Pancreas (tissue), 10 donors: Measurements from ENCODE around the gene EHBP1. TPM values are rescaled to one million over a fixed set of nuclear protein-coding genes. Genes with fewer than 3 reads are reported as not detected.

Experiments
- ATAC-seq, 4 donors: fragments of 200-7000 bp; cut with Tn5 transposase; one replicate each; pipeline versions ENCODE4 v1.8.0 to v1.9.1; 2020; ENCODE audit warnings: mild to moderate bottlenecking in 4 of 4, moderate library complexity in 4 of 4
- DNase-seq, 6 donors: peaks; one replicate each; pipeline ENCODE4 v3.0.0-alpha.2; 2020
- FAIRE-seq: peaks from 2 replicates; lab custom pipeline; 2012; peaks lifted over from hg19 to GRCh38; lab: Jason Lieb, UNC
- H3K27ac ChIP-seq, 4 donors: fragments of 200-600 bp; sonication (generic); 1 replicate in 3 of 4; 2 replicates in 1 of 4; pipeline versions ENCODE4 v1.5.0 to v1.8.0; 2020
- H3K27me3 ChIP-seq, 4 donors: fragments of 200-600 bp; one replicate each; pipeline ENCODE4 v1.8.0; 2021
- H3K36me3 ChIP-seq, 3 donors: fragments of 200-600 bp; sonication (generic) in 1 of 3; one replicate each; pipeline versions ENCODE4 v1.5.0 to v1.8.0; 2020 to 2021
- H3K4me1 ChIP-seq, 3 donors: fragments of 200-600 bp; one replicate each; pipeline ENCODE4 v1.8.0; 2021
- H3K4me3 ChIP-seq, 4 donors: fragments of 200-600 bp; sonication (generic) in 2 of 4; one replicate each; pipeline versions ENCODE4 v1.5.0 to v1.8.0; 2020 to 2021
- H3K9me3 ChIP-seq, 4 donors: fragments of 200-600 bp; one replicate each; pipeline ENCODE4 v1.8.0; 2021
- WGBS, 2 donors: extraction: QIAGEN DNeasy Blood & Tissue Kit; methylation state at CpG; one replicate each; pipeline ENCODE4 v1.1.7; 2013; 5-methylcytosine and 5-hydroxymethylcytosine counted together
- intact Hi-C, 3 donors: fragments of 100-400 bp; cut with DNase I; formaldehyde crosslinking; loops; one replicate each; pipeline versions ENCODE4 v1.11.1 to v1.14.2; 2022
- polyA plus RNA-seq, 2 donors: library from polyadenylated mRNA; stranded (reverse); fragments of 200-250 nt; gene quantifications; one replicate each; pipeline ENCODE4 v1.2.3, GENCODE V29; 2013
- total RNA-seq, 6 donors: library from RNA; stranded (reverse); fragmentation: NEBNext Ultra II Directional in 4 of 6; extraction: Animal tissue kit (Norgen Biotek cat#: 25700) in 4 of 6; gene quantifications; one replicate each; pipeline versions ENCODE4 v1.2.1 to v1.2.4, GENCODE V29; 2021 to 2023
- TF ChIP-seq, protein P1 (sequence below), 4 donors: fragments of 200-600 bp; sonication (generic) in 3 of 4; IDR thresholded peaks; one replicate each; pipeline versions ENCODE4 v1.5.0 to v1.8.0; 2021; ENCODE audit warnings: antibody characterized with exemption in 4 of 4
- donor health status: healthy with polysubstance abuse.
- donor health status: DM: no; HTN: no; CAD: no; lungs with moderate emphysema.
- donor health status: DM: no; HTN: no; CAD: no.
- donor health status: control.
- donor health status: control.
- donor health status: Bipolar disorder and iron deficiency.
- donor health status: DM: yes; HTN: yes; CAD: no.
- donor health status: DM: no; HTN: no; CAD: no.
- donor health status: DM: no; HTN: no; CAD: no.
- donor health status: DM: yes; HTN: yes; CAD: no.

Gene EHBP1
- total and polyA plus RNA-seq, 8 donors = 7.1 to 34.6 (median 21.1) TPM

DNA sequence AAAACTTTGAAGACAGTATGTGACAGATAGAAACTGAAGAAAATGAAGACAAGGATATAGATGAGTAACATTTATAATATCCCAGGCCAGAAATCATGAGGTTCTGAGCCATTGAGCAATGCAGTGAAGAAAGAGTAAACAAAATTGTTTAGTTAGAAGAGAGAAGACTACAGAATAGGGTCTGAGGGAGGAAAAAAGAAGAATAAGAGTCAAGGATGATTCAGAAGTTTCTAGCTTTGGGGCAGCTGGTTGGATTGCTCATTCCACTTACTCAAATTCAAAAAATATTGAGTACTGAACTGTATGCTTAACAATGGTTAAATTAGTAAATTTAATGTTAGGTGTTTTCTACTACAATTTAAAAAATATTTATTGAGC is 190.1 kb downstream of the EHBP1 start:
- FAIRE-seq = no peak
- no peaks in the 10 kb centered on the region for H3K36me3 ChIP-seq
- intact Hi-C loops = no loop called here
- H3K27me3 ChIP-seq = no peaks in the 10 kb centered on the region
- no peaks in the 10 kb centered on the region for H3K9me3 ChIP-seq
- H3K4me3 ChIP-seq = no peak overlapping the region
- no peak for ATAC-seq
- DNase-seq = no peak
- no peak overlapping the region for H3K27ac ChIP-seq
- TF ChIP-seq, protein P1, sequence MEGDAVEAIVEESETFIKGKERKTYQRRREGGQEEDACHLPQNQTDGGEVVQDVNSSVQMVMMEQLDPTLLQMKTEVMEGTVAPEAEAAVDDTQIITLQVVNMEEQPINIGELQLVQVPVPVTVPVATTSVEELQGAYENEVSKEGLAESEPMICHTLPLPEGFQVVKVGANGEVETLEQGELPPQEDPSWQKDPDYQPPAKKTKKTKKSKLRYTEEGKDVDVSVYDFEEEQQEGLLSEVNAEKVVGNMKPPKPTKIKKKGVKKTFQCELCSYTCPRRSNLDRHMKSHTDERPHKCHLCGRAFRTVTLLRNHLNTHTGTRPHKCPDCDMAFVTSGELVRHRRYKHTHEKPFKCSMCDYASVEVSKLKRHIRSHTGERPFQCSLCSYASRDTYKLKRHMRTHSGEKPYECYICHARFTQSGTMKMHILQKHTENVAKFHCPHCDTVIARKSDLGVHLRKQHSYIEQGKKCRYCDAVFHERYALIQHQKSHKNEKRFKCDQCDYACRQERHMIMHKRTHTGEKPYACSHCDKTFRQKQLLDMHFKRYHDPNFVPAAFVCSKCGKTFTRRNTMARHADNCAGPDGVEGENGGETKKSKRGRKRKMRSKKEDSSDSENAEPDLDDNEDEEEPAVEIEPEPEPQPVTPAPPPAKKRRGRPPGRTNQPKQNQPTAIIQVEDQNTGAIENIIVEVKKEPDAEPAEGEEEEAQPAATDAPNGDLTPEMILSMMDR (IDR thresholded peaks at IDR 0.05) = no peak
- no peaks in the 10 kb centered on the region for H3K4me1 ChIP-seq

DNA sequence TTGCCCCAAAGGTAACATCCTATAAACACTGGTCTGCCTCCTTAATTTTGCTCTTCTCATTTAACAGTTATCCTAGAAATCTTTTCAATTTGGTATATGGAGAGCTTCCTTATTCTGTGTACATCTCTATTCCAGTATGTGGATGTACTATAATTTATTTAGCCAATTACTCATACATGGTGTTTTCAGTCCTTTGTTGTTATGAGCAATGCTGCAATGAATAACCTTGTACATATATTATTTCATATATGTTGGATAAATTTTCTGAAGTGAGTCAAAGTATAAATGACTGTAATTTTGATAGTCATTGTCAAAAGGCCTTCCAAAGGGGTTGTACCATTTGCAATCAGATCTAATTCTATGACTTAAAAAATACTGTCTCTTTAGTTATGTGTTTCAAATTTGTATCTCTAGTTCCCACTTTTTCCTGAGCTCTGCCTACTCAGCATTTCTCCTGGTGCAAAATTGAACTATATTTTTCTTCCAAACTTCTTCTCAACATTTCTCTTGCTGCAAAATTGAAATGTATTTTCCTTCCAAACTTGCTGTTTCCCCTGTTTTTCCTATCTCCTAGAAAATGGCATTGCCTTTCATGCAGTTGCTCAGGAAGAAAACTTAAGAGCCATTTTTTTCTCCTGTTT is 191.8 kb downstream of the EHBP1 start:
- H3K4me3 ChIP-seq = no peak overlapping the region
- intact Hi-C loops = no loop called here
- H3K9me3 ChIP-seq = no peaks in the 10 kb centered on the region
- ATAC-seq = no peak
- TF ChIP-seq, protein P1 (IDR thresholded peaks at IDR 0.05) = no peak
- no peaks in the 10 kb centered on the region for H3K4me1 ChIP-seq
- H3K27me3 ChIP-seq = no peaks in the 10 kb centered on the region
- no peak overlapping the region for H3K27ac ChIP-seq
- no peak for DNase-seq
- FAIRE-seq = no peak
- no peaks in the 10 kb centered on the region for H3K36me3 ChIP-seq

DNA sequence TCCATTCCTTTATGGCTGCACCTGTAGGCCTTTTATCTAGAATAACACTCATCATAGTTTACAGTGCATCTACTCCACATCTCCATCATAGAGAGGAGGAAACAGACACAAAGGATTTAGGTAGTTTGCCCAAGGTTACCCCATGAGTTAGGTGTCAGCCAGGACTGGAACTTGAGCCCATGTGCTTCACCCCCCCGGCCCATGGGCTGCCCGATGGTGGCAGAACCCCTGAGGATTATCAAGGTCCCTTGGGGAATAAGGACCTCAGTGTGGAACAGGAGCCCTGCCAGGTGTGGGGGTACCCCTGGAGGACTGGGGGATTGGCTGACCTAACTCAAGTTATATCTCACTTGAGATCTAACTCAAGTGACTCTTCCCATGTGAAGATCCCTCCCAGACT is 198.8 kb downstream of the EHBP1 start:
- DNase-seq (no peak), FAIRE-seq (no peak), ATAC-seq (no peak)
- Histone ChIP-seq H3K9me3 (no peaks in the 10 kb centered on the region), H3K4me3 (no peak overlapping the region), H3K36me3 (no peaks in the 10 kb centered on the region), H3K4me1 (no peaks in the 10 kb centered on the region), H3K27ac (no peak overlapping the region), H3K27me3 (no peaks in the 10 kb centered on the region)
- intact Hi-C loops = no loop called here
- TF ChIP-seq, protein P1 (IDR thresholded peaks at IDR 0.05) = no peak
- 98 to 100% methylated on average over 2 of the region's 2 CpGs for WGBS, 2 donors

DNA sequence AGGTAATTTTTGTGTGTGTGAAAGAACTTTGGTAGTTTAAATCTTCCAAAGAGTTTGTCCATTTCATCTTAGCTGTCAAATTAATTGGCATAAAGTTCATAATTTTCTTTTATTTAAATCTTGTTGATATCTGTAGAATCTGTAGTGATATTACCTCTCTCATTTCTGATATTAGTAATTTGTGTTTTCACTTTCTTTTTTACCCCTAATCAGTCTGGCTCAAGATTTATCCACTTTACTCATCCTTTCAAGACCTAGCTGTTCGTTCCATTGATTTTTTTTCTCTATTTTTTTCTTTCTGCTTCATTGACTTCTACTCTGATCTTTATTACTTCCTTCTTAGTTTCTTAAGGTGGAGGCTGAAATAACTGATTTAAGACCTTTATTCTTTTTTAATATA is 202.6 kb downstream of the EHBP1 start:
- H3K4me1 ChIP-seq = no peaks in the 10 kb centered on the region
- H3K27me3 ChIP-seq = no peaks in the 10 kb centered on the region
- FAIRE-seq (no peak), DNase-seq (no peak), ATAC-seq (no peak)
- no peak overlapping the region for H3K4me3 ChIP-seq
- WGBS, 2 donors = 90 to 92% methylated on average over 1 of the region's 1 CpG
- TF ChIP-seq, protein P1 (IDR thresholded peaks at IDR 0.05) = no peak
- intact Hi-C loops = no loop called here
- H3K9me3 ChIP-seq = no peaks in the 10 kb centered on the region
- H3K27ac ChIP-seq = no peak overlapping the region
- H3K36me3 ChIP-seq = no peaks in the 10 kb centered on the region

DNA sequence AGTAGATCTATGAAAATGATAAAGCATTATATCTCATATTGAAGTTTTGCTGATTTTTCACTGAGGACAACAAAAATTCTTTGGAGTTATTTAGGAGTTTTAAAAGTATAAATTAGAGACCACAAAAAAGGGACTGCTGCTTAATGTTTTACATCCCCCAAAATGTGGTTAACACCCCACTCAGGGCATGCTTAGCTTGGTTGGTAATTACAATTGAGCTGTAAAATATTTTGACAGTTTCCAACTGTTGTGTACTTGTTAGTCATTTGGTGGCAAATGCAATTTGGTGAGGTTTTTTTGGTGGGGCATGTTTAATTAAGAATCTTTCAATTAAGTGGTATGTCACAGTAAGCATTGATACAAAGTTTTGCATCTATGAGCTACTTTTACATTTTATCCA is 207.8 kb downstream of the EHBP1 start:
- no peaks in the 10 kb centered on the region for H3K4me1 ChIP-seq
- intact Hi-C loops = no loop called here
- H3K27me3 ChIP-seq = no peaks in the 10 kb centered on the region
- H3K9me3 ChIP-seq = no peaks in the 10 kb centered on the region
- ATAC-seq (no peak), DNase-seq (no peak), FAIRE-seq (no peak)
- no peak overlapping the region for H3K4me3 ChIP-seq
- no peaks in the 10 kb centered on the region for H3K36me3 ChIP-seq
- no peak overlapping the region for H3K27ac ChIP-seq
- TF ChIP-seq, protein P1 (IDR thresholded peaks at IDR 0.05) = no peak
